AML-193 (cell line): ENCODE measurements around the gene PTGR2.
"Not testable (repeated sequence)": the region's sequence is repeated elsewhere in the genome, so short reads cannot be mapped to it uniquely, and the experiment has no call there.

Experiments
- DNase-seq, 2 experiments: peaks; one replicate each; lab custom pipeline; 2025; lab: John Stamatoyannopoulos, UW

Gene PTGR2

GRCh38 chr14:73851567-73852382 lies at the start of gene PTGR2:
Gene PTGR2 (plus strand): TSS chr14:73851831. CDS start chr14:73858863, 7,032 bp downstream.
- peak; percentile 79 for DNase-seq

GRCh38 chr14:73802431-73803188 lies 49.0 kb upstream of the PTGR2 start:
- DNase-seq: no peak

DNA sequence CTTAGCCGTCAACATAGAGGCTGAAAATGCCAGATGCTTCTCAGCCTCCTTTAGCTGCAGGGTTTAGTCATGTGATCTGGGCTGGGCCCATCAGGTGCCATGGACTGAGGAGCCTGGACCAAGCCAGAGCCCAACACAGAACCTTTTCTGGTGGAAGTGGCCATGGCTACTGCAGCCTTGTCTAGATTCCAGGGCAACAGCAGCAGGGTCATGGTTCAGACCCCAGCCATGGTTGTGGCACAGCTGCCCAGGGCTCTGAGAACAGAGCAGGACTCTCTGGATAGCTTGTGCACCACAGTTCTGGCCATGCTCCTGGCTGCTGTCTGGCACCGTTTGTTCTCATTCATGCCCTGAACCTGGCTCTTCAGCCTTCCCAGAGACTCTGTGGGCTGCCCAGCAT lies 47.0 kb upstream of the PTGR2 start:
- no peak for DNase-seq

DNA sequence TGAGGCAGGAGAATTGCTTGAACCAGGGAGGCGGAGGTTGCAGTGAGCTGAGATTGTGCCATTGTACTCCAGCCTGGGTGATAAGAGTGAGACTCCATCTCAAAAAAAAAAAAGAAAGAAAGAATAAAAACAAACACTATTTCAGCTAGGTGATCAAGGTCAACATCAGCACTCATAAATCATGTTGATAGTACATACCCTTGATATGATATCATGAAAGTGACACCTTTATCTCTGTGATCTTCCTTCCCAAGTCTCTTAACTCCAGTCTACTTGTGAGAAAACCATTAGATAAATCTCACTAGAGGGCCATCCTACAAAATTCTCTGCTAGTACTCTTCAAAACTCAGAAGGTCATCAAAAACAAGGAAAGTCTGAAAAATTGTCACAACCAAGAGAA lies 44.2 kb upstream of the PTGR2 start:
- DNase-seq: no peak

DNA sequence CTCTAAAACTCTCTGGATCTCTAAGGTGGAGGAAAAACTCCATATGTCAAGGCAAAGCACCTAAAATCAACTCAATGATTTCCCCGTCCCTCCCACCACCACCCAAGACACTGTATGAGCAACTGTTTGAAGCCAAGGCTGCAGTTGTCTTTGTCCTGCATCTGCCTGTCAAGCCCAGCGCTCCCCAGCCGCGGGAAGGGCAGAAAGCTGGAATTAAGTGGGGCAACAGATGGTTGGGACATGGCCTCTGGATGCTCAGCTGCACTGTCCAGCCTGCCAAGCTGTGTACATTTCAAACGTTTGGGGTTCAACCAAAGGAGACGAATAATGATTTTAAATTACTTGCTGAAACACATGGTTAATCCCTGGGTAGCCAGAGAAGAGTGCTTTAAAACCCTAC lies 42.2 kb upstream of the PTGR2 start:
- no peak for DNase-seq

- peak; percentile 78 to 81 for DNase-seq
Measured at GRCh38 chr14:73810478-73811163, 41.0 kb upstream of the PTGR2 start.

GRCh38 chr14:73811164-73811503 lies 40.5 kb upstream of the PTGR2 start:
- no peak for DNase-seq

GRCh38 chr14:73814153-73814552 lies 37.5 kb upstream of the PTGR2 start:
- no peak for DNase-seq

DNA sequence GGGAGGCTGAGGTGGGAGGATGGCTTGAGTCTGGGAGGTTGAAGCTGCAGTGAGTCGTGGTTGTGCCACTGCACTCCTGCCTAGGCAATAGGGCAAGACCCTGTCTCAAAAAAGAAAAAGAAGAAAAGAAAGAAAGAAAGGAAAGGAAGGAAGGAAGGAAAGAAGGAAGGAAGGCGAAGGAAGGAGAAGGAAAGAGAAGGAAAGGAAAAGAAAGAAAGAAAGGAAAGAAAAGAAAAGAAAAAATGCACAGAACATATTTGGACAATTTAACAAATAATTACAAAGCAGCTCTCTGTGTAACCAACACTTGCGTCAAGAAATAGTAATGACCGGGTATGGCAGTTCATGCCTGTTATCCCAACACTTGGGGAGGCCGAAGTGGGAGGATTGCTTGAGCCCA lies 35.8 kb upstream of the PTGR2 start:
- no peak for DNase-seq

- DNase-seq: no peak
Measured at GRCh38 chr14:73816393-73816816, 35.2 kb upstream of the PTGR2 start.

DNA sequence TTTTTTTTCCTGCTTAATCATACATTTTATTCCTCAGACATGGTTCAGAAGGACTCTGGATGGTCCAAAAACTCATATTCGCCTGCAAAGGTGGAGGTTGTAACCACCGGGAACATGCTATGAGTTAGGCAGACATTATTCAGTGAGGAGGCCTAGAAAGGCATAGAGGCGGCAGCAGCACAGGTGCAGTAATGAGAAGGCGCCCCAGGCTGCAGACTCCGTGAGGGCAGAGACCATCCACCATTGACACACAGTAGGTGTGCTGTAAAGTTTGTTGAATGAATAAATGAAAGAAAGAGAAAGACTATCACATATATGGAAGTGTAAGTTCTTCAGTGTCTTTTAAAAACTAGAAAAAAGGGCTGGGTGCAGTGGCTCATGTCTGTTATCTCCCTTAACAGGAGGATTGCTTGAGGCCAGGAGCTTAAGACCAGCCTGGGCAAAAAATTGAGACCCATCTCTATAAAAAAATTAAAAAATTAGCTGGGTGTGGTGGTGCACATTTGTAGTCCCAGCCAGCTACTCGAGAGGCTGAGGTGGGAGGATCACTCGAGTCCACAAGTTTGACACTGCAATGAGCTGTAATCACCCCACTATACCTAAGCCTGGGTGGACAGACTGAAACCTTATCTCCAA lies 34.5 kb upstream of the PTGR2 start:
- no peak for DNase-seq

- DNase-seq: no peak
Measured at GRCh38 chr14:73818821-73819220, 32.8 kb upstream of the PTGR2 start.

- DNase-seq: no peak
Measured at GRCh38 chr14:73820631-73821030, 31.0 kb upstream of the PTGR2 start.

- DNase-seq: no peak
Measured at GRCh38 chr14:73823339-73823885, 28.2 kb upstream of the PTGR2 start.

DNA sequence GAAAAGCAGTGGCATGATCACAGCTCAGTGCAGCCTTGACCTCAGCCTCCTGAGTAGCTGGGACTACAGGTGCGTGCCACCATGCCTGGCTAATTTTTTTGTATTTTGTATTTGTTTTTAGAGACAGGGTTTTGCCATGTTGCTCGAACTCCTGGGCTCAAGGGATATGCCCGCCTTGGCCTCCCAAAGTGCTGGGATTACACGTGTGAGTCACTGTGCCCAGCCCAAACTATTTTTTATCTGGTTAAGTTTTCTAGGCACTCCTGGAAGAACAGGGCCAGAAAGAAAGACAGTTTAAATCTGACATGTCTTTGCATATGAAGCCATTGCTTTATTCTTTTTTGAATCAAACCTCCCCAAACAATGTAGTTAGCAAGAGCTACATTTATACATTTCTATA lies 27.5 kb upstream of the PTGR2 start:
- DNase-seq: no peak

DNA sequence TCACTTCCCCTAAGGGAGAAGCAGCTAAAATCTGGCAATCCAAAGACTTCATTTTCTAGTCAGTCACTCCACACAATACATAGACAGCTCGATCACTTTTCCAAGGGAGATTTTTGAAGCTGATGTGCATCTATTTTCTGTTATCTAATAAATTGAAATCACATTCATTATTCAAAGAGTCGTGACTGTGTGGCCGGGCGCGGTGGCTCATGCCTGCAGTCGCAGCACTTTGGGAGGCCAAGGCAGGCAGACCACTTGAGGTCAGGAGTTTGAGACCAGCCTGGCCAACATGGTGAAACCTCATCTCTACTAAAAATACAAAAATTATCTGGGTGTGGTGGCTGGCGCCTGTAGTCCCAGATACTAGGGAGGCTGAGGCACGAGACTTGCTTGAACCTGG lies 27.1 kb upstream of the PTGR2 start:
- DNase-seq: no peak

- DNase-seq: peak; percentile 87 to 91
Measured at GRCh38 chr14:73825551-73826188, 26.0 kb upstream of the PTGR2 start.

GRCh38 chr14:73827190-73827589 lies 24.4 kb upstream of the PTGR2 start:
- not testable (repeated sequence) for DNase-seq

DNA sequence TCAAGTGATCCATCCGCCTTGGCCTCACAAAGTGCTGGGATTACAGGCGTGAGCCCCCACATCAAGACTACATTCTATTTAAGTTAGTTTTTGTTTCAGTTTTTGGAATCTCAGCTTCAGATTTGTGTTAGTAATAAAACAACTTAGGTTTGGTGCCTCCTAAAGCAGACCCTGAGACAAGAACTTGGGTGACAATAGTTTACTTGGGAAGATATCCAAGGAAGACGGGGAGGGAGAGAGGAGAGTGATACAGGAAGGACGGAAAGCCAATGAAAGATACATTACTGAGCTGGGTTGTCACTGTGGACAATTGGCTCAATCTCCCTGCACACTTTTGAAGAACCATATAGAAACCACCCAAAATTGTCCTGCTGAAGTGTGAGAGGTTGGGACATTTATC lies 22.6 kb upstream of the PTGR2 start:
- DNase-seq: no peak

DNA sequence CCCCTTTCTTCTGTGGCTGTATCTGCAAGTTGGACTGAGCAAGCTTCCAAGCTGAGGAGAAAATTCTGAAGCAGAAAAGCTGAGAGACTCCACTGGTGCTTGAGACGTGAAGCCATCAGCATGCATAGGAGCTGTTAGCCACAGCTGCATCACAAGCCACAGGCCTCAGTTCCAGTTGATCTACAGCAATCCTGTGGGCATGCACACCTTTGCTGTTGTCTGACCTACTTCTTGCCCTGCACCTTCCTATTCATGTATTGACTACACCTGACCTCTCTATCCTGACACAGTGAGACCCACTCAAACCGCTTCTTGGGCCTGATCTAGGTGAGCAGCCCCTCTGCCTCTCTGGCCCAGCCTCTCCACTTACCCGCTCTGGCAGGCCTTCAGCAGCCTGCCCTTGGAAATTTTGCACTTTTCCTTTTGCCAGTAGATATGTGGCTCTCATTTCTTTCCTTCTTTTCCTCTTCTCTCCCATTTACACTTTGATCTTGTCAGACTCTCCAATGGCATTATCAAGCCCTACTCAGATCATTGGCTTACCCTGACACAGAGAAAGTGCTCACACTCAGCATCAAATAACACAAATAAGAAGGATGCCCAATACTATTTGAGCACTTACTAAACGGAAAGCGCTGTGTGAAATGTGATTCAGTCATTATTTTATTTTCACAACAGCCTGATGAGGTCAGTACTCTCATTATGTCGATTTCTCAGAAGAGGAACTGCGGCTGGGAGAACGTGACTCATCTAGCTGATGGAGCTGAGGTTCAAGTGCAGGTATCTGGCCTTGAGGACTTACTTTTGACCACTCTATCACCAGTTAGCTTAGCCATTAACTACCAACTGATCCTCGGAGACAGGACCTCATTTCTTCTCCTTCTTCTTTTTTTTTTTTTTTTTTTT lies 21.9 kb upstream of the PTGR2 start:
- peak; percentile 85 to 89 for DNase-seq
